IMR-90 (cell line): ENCODE measurements around the gene SPAG16. TPM values are rescaled to one million over a fixed set of nuclear protein-coding genes. Genes with fewer than 3 reads are reported as not detected.

Experiments used
- ATAC-seq: fragments of 200-7000 bp; cut with Tn5 transposase; 2 replicates; pipeline ENCODE4 v1.9.1; 2020; ENCODE audit warnings: low read depth, mild to moderate bottlenecking, moderate library complexity
- BruUV-seq: library from RNA; stranded (reverse); fragments of 400-500 nt; replicated peaks from 2 replicates; lab custom pipeline; 2021; lab: Mats Ljungman, UMichigan
- CTCF ChIA-PET: fragments of 300-600 bp; formaldehyde crosslinking; extraction: SDS; loops from one replicate; lab custom pipeline; 2021; ENCODE audit warnings: antibody characterized with exemption; lab: Yijun Ruan, JAX
- POLR2A ChIA-PET: fragments of 300-600 bp; sonication (Branson Sonifier 250); formaldehyde crosslinking; loops from one replicate; lab custom pipeline; 2022; ENCODE audit warnings: antibody characterized with exemption; ENCODE audit not compliant: unreplicated experiment; lab: Charles Lee
- DNase-seq: peaks from one replicate; pipeline ENCODE4 v3.0.0; 2013
- H2AFZ ChIP-seq: replicated peaks from 2 replicates; pipeline ENCODE3; 2013; ENCODE audit warnings: low read length, mild to moderate bottlenecking; ENCODE audit not compliant: poor library complexity
- H2AK5ac ChIP-seq: 2 replicates; pipeline ENCODE4 v1.6.1; 2013; ENCODE audit warnings: low read depth, low read length, inconsistent platforms
- H2AK9ac ChIP-seq: replicated peaks from 2 replicates; pipeline ENCODE3; 2013; ENCODE audit warnings: mild to moderate bottlenecking, low read depth, low read length, moderate library complexity; ENCODE audit not compliant: poor library complexity
- H2BK120ac ChIP-seq: 2 replicates; pipeline ENCODE4 v1.6.1; 2013; ENCODE audit warnings: low read depth, low read length, inconsistent platforms
- H2BK15ac ChIP-seq: 3 replicates; pipeline ENCODE4 v1.6.1; 2013; ENCODE audit warnings: low read depth, low read length, inconsistent platforms
- H2BK20ac ChIP-seq: 2 replicates; pipeline ENCODE4 v1.6.1; 2013; ENCODE audit warnings: low read depth, mild to moderate bottlenecking, inconsistent platforms, low read length, moderate library complexity
- H2BK5ac ChIP-seq: 2 replicates; pipeline ENCODE4 v1.6.1; 2013; ENCODE audit warnings: mild to moderate bottlenecking, low read depth, low read length, inconsistent platforms; ENCODE audit not compliant: poor library complexity, severe bottlenecking
- H3K14ac ChIP-seq: replicated peaks from 2 replicates; pipeline ENCODE4 v1.6.1; 2013; ENCODE audit warnings: low read depth, low read length, inconsistent platforms
- H3K18ac ChIP-seq: 2 replicates; pipeline ENCODE4 v1.6.1; 2013; ENCODE audit warnings: low read depth, low read length, control low read depth
- H3K23ac ChIP-seq: 2 replicates; pipeline ENCODE4 v1.6.1; 2013; ENCODE audit warnings: low read depth, low read length, inconsistent platforms
- H3K27ac ChIP-seq: 2 replicates; pipeline ENCODE4 v1.5.1; 2013; ENCODE audit warnings: mild to moderate bottlenecking, control low read depth, low read length; ENCODE audit not compliant: insufficient read depth
- H3K27me3 ChIP-seq: 2 replicates; pipeline ENCODE4 v1.6.1; 2013; ENCODE audit warnings: low read length; ENCODE audit not compliant: control insufficient read depth, insufficient read depth
- H3K36me3 ChIP-seq: 2 replicates; pipeline ENCODE4 v1.6.1; 2013; ENCODE audit warnings: low read length, mixed read lengths; ENCODE audit not compliant: control insufficient read depth, insufficient read depth
- H3K4ac ChIP-seq: 2 replicates; pipeline ENCODE4 v1.6.1; 2013; ENCODE audit warnings: low read depth, low read length, inconsistent platforms
- H3K4me1 ChIP-seq: 2 replicates; pipeline ENCODE4 v1.6.1; 2013; ENCODE audit warnings: low read length, mixed read lengths; ENCODE audit not compliant: control insufficient read depth, insufficient read depth
- H3K4me2 ChIP-seq: 2 replicates; pipeline ENCODE4 v1.6.1; 2013; ENCODE audit warnings: low read depth, mild to moderate bottlenecking, control low read depth, low read length, moderate library complexity
- H3K4me3 ChIP-seq: 2 replicates; pipeline ENCODE4 v1.5.1; 2013; ENCODE audit warnings: low read depth, mild to moderate bottlenecking, control low read depth, low read length, moderate library complexity; ENCODE audit not compliant: insufficient read depth
- H3K56ac ChIP-seq: 2 replicates; pipeline ENCODE4 v1.6.1; 2013; ENCODE audit warnings: low read length, inconsistent platforms; ENCODE audit not compliant: insufficient read depth; ENCODE audit errors: extremely low read depth
- H3K79me1 ChIP-seq, 2 experiments: 2 replicates each; pipeline ENCODE4 v1.6.1; 2013; ENCODE audit warnings: low read length in 2 of 2, inconsistent platforms in 1 of 2, low read depth in 1 of 2
- H3K9ac ChIP-seq: 2 replicates; pipeline ENCODE4 v1.6.1; 2013; ENCODE audit warnings: low read depth, low read length, control low read depth
- H3K9me1 ChIP-seq: 2 replicates; pipeline ENCODE4 v1.6.1; 2013; ENCODE audit warnings: low read length, inconsistent platforms; ENCODE audit not compliant: insufficient read depth
- H3K9me3 ChIP-seq: 2 replicates; pipeline ENCODE4 v1.6.1; 2013; ENCODE audit warnings: low read length; ENCODE audit not compliant: control insufficient read depth, insufficient read depth
- H4K20me1 ChIP-seq: 2 replicates; pipeline ENCODE4 v1.6.1; 2013; ENCODE audit warnings: low read length, inconsistent platforms; ENCODE audit not compliant: insufficient read depth
- H4K5ac ChIP-seq: 2 replicates; pipeline ENCODE4 v1.6.1; 2013; ENCODE audit warnings: mild to moderate bottlenecking, low read depth, low read length, control low read depth
- H4K8ac ChIP-seq, 2 experiments: 2 replicates each; pipeline ENCODE4 v1.6.1; 2013; ENCODE audit warnings: low read depth in 2 of 2, low read length in 2 of 2, control low read depth in 1 of 2, inconsistent platforms in 1 of 2
- H4K91ac ChIP-seq: 2 replicates; pipeline ENCODE4 v1.6.1; 2013; ENCODE audit warnings: low read depth, low read length, inconsistent platforms; ENCODE audit not compliant: insufficient read depth
- BHLHE40 ChIP-seq: fragments of 150-350 bp; IDR thresholded peaks from 2 replicates; pipeline ENCODE4 v1.6.1; 2016; ENCODE audit warnings: mild to moderate bottlenecking, low read depth, low read length
- CEBPB ChIP-seq: IDR thresholded peaks from 2 replicates; pipeline ENCODE4 v1.6.1; 2012; ENCODE audit warnings: low read depth, low read length, improper control_type of control experiment
- CHD1 ChIP-seq: IDR thresholded peaks from 2 replicates; pipeline ENCODE4 v1.6.1; 2012; ENCODE audit warnings: low read depth, low read length, improper control_type of control experiment
- FOS ChIP-seq: fragments of 150-350 bp; IDR thresholded peaks from 2 replicates; pipeline ENCODE4 v1.6.1; 2016; ENCODE audit warnings: low read depth, low read length
- MAZ ChIP-seq: IDR thresholded peaks from 2 replicates; pipeline ENCODE4 v1.6.1; 2012; ENCODE audit warnings: low read depth, mild to moderate bottlenecking, low read length, improper control_type of control experiment, moderate library complexity, borderline replicate concordance
- MXI1 ChIP-seq: IDR thresholded peaks from 2 replicates; pipeline ENCODE4 v1.6.1; 2012; ENCODE audit warnings: low read depth, mild to moderate bottlenecking, low read length, moderate library complexity, borderline replicate concordance
- NFE2L2 ChIP-seq: fragments of 150-350 bp; IDR thresholded peaks from 2 replicates; pipeline ENCODE4 v1.6.1; 2016; ENCODE audit warnings: low read depth, mild to moderate bottlenecking, low read length
- RAD21 ChIP-seq: IDR thresholded peaks from 2 replicates; pipeline ENCODE4 v1.6.1; 2012; ENCODE audit warnings: low read length, improper control_type of control experiment
- RCOR1 ChIP-seq: IDR thresholded peaks from 2 replicates; pipeline ENCODE4 v1.6.1; 2012; ENCODE audit warnings: mild to moderate bottlenecking, low read length, improper control_type of control experiment; ENCODE audit not compliant: insufficient replicate concordance
- RFX5 ChIP-seq: IDR thresholded peaks from 2 replicates; pipeline ENCODE4 v1.8.0; 2012; ENCODE audit warnings: low read depth, mild to moderate bottlenecking, low read length, moderate library complexity
- SMC3 ChIP-seq: fragments of 150-350 bp; IDR thresholded peaks from 2 replicates; pipeline ENCODE4 v1.6.1; 2016; ENCODE audit warnings: low read depth, mild to moderate bottlenecking, antibody characterized with exemption, low read length, moderate library complexity
- USF2 ChIP-seq: fragments of 150-350 bp; IDR thresholded peaks from 2 replicates; pipeline ENCODE4 v1.6.1; 2017; ENCODE audit warnings: mild to moderate bottlenecking, antibody characterized with exemption, low read length, low read depth
- WGBS, 2 experiments: methylation state at CpG; one replicate each; pipeline versions ENCODE4 v1.1.5 to v1.1.7; 2013; ENCODE audit warnings: missing lambda C conversion rate in 2 of 2; ENCODE audit not compliant: insufficient read length in 1 of 2; ENCODE audit errors: extremely low coverage in 2 of 2; 5-methylcytosine and 5-hydroxymethylcytosine counted together
- dilution Hi-C: fragments of 300-500 bp; cut with HindIII; formaldehyde crosslinking; loops from one replicate; pipeline ENCODE4 v1.14.3; 2018; ENCODE audit warnings: low sequenced_read_pairs; ENCODE audit not compliant: unreplicated experiment
- in situ Hi-C: fragments of 300-500 bp; cut with MboI; formaldehyde crosslinking; loops from 3 replicates; pipeline ENCODE4 v1.14.3; 2019; ENCODE audit warnings: low sequenced_read_pairs, inconsistent platforms, mixed read lengths
- intact Hi-C: fragments of 100-400 bp; cut with micrococcal nuclease; formaldehyde crosslinking; loops from 2 replicates; pipeline ENCODE4 v1.10.0; 2022
- polyA plus RNA-seq, 3 experiments: library from polyadenylated mRNA; depleted of rRNA; stranded (reverse); fragments of >200 nt; gene quantifications; 2 replicates each; pipeline ENCODE4 v1.2.3, GENCODE V29; 2012; ENCODE audit warnings: low replicate concordance in 1 of 3
- total RNA-seq: library from RNA; depleted of rRNA; stranded (reverse); fragments of >200 nt; gene quantifications from 2 replicates; pipeline ENCODE4 v1.2.3, GENCODE V29; 2012

The SPAG16 gene
- total and polyA plus RNA-seq, 2 of the 4 experiments (the other 2 are of a cell fraction), result 7.3 to 13.5 TPM

- intact Hi-C loops, result no loop called here
- no peak overlapping the region for H4K5ac ChIP-seq
Measured at GRCh38 chr2:213847316-213847715, 563.1 kb downstream of the SPAG16 start.

More at GRCh38 chr2:213847316-213847715, 563.1 kb downstream of the SPAG16 start:
- H3K4me1 ChIP-seq, result 0 out of 2 replicates have a peak, but pooled peaks cover 2% of the 10 kb centered on the region
- no peak overlapping the region for H2AK9ac ChIP-seq
- no peak for ATAC-seq
- no peak overlapping the region for H4K8ac ChIP-seq
- H3K18ac ChIP-seq, result no peak overlapping the region
- H3K56ac ChIP-seq, result no peak overlapping the region
- no peak overlapping the region for H3K14ac ChIP-seq
- no TSS peak for BruUV-seq
- H2BK15ac ChIP-seq, result no peak overlapping the region
- peak overlapping the region; percentile 41 for H2AFZ ChIP-seq
- TF ChIP-seq BHLHE40 (no peak), SMC3 (no peak), RAD21 (no peak), MXI1 (no peak), CEBPB (no peak), NFE2L2 (no peak), FOS (no peak), RFX5 (no peak), RCOR1 (no peak), MAZ (no peak), USF2 (no peak), CHD1 (no peak)
- no peak overlapping the region for H2BK120ac ChIP-seq
- CTCF ChIA-PET, result no interaction called here
- no peaks in the 10 kb centered on the region; the same call in 1 of the 2 replicates for H3K9me1 ChIP-seq
- no peak overlapping the region for H3K27ac ChIP-seq
- DNase-seq, result no peak
- H3K4me2 ChIP-seq, result no peak overlapping the region
- no peak overlapping the region for H2BK20ac ChIP-seq
- 17% methylated on average over 1 of the region's 3 CpGs; no CpG with 5 or more reads in 1 of the 2 experiments for WGBS, 2 experiments
- in situ Hi-C loops, result no loop called here
- no peak overlapping the region for H3K4ac ChIP-seq
- H3K9me3 ChIP-seq, result no peaks in the 10 kb centered on the region
- no peaks in the 10 kb centered on the region for H3K79me1 ChIP-seq
- no peak overlapping the region for H2BK5ac ChIP-seq
- H2AK5ac ChIP-seq, result no peak overlapping the region
- no peak overlapping the region for H3K23ac ChIP-seq
- no peak overlapping the region for H3K9ac ChIP-seq
- POLR2A ChIA-PET, result no interaction called here
- dilution Hi-C loops, result no loop called here
- H3K27me3 ChIP-seq, result no peaks in the 10 kb centered on the region
- no peaks in the 10 kb centered on the region for H4K20me1 ChIP-seq
- no peak overlapping the region for H3K4me3 ChIP-seq
- no peak overlapping the region for H4K91ac ChIP-seq
- no peaks in the 10 kb centered on the region for H3K36me3 ChIP-seq
